G401 (cell line): ENCODE data around the gene GPATCH2. TPM values are rescaled to one million over a fixed set of nuclear protein-coding genes. Genes with fewer than 3 reads are reported as not detected.
"Not testable (repeated sequence)": the region's sequence is repeated elsewhere in the genome, so short reads cannot be mapped to it uniquely, and the experiment has no call there.

ENCODE experiments used
- DNase-seq: peaks from one replicate; pipeline ENCODE4 v3.0.0-alpha.2; 2015; ENCODE audit warnings: low spot score
- in situ Hi-C: cut with HindIII; loops from 2 replicates; pipeline ENCODE4 v1.10.0; 2016; ENCODE audit warnings: low sequenced_read_pairs, mixed read lengths
- total RNA-seq: library from RNA; depleted of rRNA; stranded (reverse); fragments of >200 nt; shearing (Covaris generic); gene quantifications from 2 replicates; pipeline ENCODE4 v1.2.3, GENCODE V29; 2014; rRNA removed

The GPATCH2 gene
- total RNA-seq, 1 experiment from 2014 or later: 12.7 TPM

- in situ Hi-C loops: no loop called here
- DNase-seq: no peak
Measured at GRCh38 chr1:217403026-217403720, 227.7 kb downstream of the GPATCH2 start.

GRCh38 chr1:217402301-217402700 is 228.6 kb downstream of the GPATCH2 start:
- in situ Hi-C loops: no loop called here
- no peak for DNase-seq

- peak; percentile 26 for DNase-seq
Measured at GRCh38 chr1:217393896-217394295, 237.0 kb downstream of the GPATCH2 start.

GRCh38 chr1:217392441-217392840 is 238.4 kb downstream of the GPATCH2 start:
- in situ Hi-C loops: no loop called here

More at GRCh38 chr1:217393896-217394295, 237.0 kb downstream of the GPATCH2 start:
- in situ Hi-C loops: no loop called here

DNA sequence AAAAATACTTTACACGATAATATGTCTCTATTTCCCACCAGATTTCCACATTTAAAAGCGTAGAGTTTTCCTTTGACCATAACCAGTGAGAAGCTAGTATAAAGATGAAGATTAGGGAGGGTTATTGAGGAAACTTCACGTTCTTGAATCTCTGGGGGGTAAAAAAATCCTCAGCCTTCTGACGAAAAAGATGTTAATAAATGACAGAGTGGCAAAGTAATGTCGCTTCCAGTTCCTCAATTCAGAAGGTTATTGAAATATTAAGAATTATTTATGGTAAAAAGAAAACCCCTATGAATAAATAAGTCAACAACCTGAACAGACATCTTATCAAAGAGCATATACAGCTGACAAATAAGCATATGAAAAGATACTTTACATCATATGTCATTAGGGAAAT is 241.0 kb downstream of the GPATCH2 start:
- in situ Hi-C loops: no loop called here
- DNase-seq: no peak

More at GRCh38 chr1:217392441-217392840, 238.4 kb downstream of the GPATCH2 start:
- DNase-seq: no peak

DNA sequence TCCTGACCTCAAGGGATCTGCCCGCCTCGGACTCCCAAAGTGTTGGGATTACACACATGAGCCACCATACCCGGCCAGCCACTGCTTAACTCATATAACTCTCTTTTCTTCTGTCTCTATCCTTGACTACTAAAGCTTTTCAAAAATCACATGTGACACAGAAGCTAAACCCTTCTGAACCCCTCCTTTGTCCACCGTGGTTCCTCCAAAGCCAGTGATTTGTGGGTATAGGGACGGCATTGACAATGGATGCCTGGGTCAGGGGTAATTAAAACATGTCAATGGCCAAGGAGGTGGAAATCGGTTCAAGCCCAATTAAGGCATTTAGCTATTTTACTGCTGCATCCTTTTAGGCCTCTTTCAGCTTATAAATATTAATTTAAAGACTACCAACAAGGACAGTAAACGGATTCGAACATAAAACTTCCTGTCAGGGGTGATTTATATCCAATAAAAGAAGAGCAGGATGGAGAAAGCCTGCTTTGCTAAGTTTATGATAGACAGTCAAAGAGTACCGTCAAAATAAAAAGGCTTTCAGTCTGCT is 242.3 kb downstream of the GPATCH2 start:
- no peak for DNase-seq
- in situ Hi-C loops: no loop called here

- DNase-seq, in situ Hi-C loops: not testable (repeated sequence)
Measured at GRCh38 chr1:217381773-217382172, 249.1 kb downstream of the GPATCH2 start.

DNA sequence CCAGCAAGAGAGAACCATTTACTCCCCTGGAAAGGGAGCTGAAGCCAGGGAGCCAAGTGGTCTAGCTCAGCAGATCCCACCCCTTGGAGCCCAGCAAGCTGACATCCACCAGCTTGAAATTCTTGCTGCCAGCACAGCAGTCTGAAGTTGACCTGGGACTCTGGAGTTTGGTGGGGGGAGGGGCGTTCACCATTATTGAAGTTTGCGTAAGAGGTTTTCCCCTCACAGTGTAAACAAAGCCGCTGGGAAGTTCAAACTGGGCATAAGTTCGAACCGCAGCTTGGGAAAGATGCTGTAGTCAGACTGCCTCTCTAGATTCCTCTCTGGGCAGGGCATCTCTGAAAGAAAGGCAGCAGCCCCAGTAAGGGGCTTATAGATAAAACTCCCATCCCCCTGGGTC is 251.1 kb downstream of the GPATCH2 start:
- in situ Hi-C loops: not testable (repeated sequence)

GRCh38 chr1:217379336-217379735 is 251.6 kb downstream of the GPATCH2 start:
- in situ Hi-C loops: no loop called here

More for the DNA sequence above, 251.1 kb downstream of the GPATCH2 start:
- not testable (repeated sequence) for DNase-seq

More at GRCh38 chr1:217379336-217379735, 251.6 kb downstream of the GPATCH2 start:
- DNase-seq: no peak

Other genes starting within 250 kb of the GPATCH2 start
- gene SPATA17, start 254 bp upstream of the GPATCH2 start, total RNA-seq: 1.2 and 2.3 TPM in 2 replicates